Measurements from ENCODE around the gene ZNF813. TPM values are rescaled to one million over a fixed set of nuclear protein-coding genes. Genes with fewer than 3 reads are reported as not detected.

ZNF813 gene
- 1.4 and 1.8 TPM in 2 replicates for total RNA-seq

DNA sequence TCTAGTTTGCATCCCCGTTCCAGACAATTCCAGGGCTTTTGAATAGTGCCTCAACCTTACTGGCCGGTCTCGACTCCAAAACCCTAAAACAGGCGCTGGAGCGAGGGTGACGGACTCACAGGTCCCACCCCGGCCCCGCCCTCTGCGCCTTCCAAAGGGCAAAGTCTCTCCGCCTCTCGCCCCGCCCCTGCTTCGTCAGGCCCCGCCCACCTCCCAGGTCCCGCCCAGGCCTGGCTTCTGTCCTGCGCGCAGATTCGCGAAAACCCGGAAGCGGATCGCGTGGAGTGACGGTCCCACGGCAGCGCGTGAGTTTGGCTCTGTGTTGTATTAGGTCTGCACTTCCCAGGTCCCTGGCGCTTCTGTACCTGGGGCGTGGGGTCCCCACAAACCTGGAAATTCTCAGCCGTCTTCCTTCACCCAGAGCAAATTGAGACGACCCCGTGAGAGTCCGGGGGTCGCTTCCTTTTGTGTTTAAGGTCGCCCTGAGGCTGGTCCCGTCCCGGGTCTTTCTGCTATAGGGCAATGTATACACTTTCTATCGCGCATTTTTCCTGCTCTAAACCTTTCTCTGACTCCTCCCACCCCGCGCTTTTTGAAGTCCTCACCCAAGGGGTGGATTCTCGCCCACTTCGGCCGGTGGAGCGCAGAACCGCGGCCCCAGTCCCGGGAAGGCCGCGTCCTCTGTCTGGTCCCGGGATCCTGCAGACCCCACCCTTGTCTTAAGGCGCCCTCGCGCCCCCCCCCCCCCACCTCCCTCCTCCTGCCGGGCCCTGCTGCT lies at the start of gene ZNF813:
ZNF813 (plus strand) TSS at position 249 of the 778 bp plus-strand sequence. CDS start 16,090 bp downstream, outside the sequence.

DNA sequence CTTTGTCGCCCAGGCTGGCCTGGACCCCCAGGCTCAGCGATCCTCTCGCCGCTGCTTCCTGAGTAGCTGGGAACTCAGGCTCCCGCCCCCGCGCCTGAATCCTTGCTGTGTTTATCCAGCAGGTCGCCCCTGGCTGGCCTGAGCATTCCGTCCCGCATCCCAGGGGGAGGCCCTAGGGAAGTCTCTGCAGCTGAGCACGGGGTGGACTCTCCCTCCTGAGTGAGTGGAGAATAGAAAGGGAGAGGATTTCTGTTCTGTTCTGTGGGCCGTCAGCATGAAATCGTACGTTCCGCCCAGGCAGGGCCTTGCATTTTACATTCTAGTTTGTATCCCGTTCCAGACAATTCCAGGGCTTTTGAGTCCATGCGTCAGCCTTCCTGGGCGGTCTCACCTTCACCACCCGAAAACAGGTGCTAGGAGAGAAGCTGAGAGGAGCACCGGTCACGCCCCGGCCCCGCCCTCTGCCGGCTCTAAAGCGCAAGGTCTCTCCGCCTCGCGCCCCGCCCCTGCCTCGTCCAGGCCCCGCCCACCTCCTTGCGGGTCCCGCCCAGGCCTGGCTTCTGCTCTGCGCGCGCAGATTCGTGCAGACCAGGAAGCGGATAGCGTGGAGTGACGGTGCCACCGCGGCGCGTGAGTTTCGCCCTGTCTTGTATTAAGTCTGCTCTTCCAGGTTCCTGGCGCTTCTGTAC lies 36.0 kb upstream of the ZNF813 start, which contains the start of gene ZNF761:
ZNF761 (plus strand) TSS at position 586 of the 689 bp plus-strand sequence. CDS start 15,285 bp downstream, outside the sequence.

DNA sequence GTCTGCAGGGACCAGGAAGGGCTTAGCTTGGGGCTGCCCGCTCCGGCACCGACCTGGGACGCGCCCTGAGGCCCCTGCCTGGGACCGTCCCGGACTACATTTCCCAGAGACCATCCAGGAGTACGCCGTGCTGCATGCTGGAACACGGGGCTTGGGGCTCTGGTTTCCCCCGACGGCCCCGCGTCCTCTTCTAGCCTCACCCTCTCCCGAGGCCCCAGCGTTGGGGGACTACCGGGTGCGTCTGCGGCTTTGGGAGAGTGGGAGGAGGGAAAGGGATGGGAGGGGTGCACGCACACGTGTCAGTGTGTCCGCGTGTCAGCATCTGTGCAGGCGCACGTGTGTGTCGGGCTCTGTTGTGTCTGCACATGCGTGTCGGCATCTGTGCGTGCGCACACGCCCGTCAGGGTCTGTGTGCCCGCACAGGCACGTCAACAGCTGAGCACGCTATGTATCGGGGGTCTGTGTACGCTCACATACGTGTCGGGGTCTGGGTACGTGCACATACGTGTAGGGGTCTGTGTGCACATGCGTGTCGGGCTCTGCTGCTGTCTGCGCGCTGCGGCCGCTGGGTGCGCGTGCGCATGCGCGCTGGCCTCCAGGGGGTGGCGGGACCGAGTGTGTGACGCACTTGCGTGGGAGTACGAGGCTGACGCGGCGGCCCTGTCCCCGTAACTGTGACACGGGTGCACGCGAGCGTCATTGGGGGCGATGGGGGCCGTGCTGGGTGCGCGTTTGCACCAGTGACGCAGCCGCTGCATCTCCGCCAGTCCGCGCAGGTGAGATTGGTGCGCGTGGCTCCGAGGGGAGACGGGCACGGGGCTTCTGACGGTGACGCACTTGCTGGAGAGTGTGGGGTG lies 70.2 kb downstream of the ZNF813 start, which contains the start of gene ZNF331:
ZNF331 (plus strand) TSS at position 625 of the 857 bp plus-strand sequence. CDS start 31,232 bp downstream, outside the sequence.

Other genes with a start within 250 kb of the ZNF813 start
- gene ZNF677, start 212.9 kb upstream of the ZNF813 start, total RNA-seq, result 7.4 and 20.2 TPM in 2 replicates
- gene VN1R2, start 209.4 kb upstream of the ZNF813 start, total RNA-seq, result not detected in 2 replicates
- gene VN1R4, start 200.0 kb upstream of the ZNF813 start, total RNA-seq, result not detected in 2 replicates
- 2.1 and 4.9 TPM in 2 replicates for gene ZNF845, start 134.0 kb upstream of the ZNF813 start, total RNA-seq
- gene ZNF525, start 102.0 kb upstream of the ZNF813 start, total RNA-seq, result 2.3 and 3.5 TPM in 2 replicates
- 5.5 and 6.8 TPM in 2 replicates for gene ZNF765, start 72.6 kb upstream of the ZNF813 start, total RNA-seq
- gene ZNF761, start 35.7 kb upstream of the ZNF813 start, total RNA-seq, result 4.0 and 8.2 TPM in 2 replicates
- 6.5 and 6.8 TPM in 2 replicates for gene ZNF331, start 70.4 kb downstream of the ZNF813 start, total RNA-seq
- not detected in 2 replicates for gene DPRX, start 164.3 kb downstream of the ZNF813 start, total RNA-seq